Tongue (tissue), 2 donors: ENCODE results near the gene NR2F2. TPM values are rescaled to one million over a fixed set of nuclear protein-coding genes. Genes with fewer than 3 reads are reported as not detected.
A peak's percentile ranks its signal among the peaks of the same experiment; 100 is the strongest.

Experiments used
- DNase-seq: peaks from one replicate; pipeline ENCODE4 v3.0.0-alpha.2; 2015
- total RNA-seq: library from RNA; depleted of rRNA; stranded (reverse); fragments of >200 nt; gene quantifications from one replicate; pipeline ENCODE4 v1.2.3, GENCODE V29; 2014

Gene NR2F2
- total RNA-seq, 1 donor from 2014 or later, result 22.0 TPM

DNA sequence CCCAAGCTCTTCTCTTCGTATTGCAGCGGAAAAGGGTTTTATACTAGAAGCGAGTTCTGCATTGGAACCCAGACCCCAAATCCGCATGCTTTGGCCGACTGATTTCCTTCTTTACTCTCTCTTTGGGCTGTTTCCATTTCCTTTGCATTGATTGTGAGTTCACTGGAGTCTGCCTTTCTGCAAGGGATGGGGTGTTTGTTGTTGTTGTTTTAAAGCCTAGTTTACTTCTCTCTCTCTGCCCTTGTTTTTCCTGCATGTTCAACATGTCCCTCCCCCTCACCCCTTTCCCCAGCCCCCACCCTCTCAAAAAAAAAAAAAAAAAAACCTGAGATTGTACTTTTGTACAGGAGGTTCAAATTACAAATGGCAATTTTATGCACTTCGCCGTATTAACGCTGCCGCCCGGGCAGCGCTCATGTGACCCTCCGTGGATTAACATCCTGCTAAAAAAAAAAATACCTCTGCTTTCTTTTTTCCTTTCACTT, 2.2 kb downstream of the NR2F2 start:
- peak; percentile 72 for DNase-seq

DNA sequence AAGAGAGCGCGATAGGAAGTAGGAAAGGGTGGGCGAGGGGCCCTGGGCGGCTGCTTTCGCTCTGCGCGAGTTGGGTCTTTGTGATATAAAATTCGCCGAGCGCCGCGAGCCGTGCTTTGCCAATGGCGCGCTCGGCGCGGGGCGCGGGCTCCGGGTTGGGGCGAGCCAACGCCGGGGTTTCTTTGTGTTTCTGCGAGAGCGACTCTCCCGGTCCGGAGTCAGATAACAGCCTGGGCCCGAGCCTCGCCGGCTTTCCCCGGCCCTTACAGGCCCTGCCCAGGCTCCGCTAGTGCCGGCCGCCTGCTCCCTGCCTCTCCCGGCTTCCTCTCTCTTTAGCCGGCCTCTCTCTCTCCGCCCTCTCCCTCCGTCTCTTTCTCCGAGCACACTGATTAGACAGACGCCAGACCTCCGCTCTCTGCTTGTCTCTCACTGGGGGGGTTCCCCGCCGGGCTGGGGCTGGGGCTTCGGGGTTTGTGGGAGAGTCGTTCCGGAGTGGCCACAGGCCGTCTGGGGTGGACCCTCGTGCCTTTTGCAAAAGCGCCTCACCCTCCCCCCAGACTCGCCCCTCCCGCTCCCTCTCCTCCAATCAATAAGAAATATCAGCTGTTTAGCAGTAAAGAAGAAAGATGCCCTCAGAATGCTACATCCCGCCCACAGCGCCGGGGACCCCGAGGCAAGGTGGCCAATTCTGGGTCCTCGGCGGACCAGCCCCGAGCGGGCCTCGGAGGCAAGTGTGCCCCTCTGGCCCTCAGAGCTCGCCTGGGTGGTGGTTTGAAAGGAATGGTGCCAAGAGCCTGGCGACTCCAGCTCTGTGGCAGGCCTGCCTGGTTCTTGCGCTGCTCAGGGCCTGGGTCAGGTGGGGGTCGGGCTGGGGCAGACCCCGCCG, 2.9 kb downstream of the NR2F2 start:
- peak; percentile 54 for DNase-seq

DNA sequence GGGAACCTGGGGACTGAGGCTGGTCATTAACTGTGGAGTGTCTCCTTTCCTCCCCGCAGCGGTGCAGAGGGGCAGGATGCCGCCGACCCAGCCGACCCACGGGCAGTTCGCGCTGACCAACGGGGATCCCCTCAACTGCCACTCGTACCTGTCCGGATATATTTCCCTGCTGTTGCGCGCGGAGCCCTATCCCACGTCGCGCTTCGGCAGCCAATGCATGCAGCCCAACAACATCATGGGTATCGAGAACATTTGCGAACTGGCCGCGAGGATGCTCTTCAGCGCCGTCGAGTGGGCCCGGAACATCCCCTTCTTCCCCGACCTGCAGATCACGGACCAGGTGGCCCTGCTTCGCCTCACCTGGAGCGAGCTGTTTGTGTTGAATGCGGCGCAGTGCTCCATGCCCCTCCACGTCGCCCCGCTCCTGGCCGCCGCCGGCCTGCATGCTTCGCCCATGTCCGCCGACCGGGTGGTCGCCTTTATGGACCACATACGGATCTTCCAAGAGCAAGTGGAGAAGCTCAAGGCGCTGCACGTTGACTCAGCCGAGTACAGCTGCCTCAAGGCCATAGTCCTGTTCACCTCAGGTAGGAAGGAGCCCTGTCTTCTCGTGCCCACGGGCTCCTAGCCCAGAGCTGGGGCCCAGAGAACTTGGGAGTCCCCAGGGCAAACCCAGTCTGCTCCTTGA, 3.7 kb downstream of the NR2F2 start:
- DNase-seq, result no peak

DNA sequence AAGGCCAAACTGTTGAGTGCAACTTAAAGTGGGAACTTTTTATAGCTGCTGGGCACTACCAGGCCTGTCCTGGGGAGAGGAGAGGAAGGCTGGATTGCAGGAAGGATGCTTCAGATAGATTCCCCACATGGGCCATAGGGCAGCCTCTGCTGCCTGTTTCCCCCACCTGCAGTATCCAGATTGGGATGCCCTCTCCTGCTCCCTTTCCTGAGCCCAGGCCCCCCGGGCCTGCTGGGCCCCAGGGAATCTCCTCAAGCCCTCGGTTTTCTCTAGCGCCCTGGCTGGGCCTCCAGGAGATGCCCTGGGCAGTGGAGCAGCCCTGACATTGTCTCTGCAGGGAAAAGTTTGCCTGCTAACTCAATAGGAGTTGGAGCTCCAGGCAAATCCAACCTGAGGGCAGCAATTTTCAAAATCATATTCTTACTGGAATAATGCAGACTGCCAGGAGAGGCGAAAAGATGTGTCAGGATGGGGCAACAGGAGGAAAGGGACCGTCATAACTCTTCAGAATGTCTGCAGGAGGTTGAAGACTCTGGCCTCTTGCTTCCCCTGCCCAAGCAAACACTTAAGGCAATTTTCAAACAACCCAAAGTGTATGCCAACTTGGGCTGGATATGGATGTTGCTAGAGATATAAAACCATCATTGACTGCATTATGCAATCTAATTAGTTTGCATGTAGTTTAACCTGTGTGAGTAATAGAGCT, 4.4 kb downstream of the NR2F2 start:
- DNase-seq, result no peak

DNA sequence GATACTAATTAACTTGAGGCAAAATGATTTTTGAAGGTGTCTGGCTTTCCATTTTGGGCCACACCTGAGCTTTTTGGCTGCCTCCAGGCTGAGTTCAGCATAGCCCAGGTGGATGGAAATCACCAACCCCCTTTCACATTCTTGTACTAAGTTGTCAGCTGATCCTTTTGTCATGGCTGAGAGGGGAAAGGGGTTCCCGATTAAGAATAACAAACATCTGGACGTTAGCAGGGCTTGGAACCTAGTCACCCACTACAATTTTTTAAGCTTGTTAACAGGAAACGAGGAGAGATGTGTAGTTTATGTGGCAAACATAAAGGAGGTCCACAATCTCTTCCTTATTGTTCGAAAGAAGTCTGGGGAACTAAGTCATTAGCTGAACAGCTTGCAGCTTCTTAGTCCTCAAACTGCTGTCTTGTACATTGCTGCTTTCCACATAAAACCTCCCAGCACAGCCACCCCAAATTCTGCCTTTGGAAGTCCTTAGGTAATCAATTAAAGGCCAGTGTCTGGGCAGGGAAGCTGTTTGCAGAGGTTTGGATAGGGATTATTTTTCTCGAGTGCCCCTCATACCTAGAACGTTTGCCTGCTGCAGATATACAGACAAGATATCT, 5.0 kb downstream of the NR2F2 start:
- DNase-seq, result no peak

DNA sequence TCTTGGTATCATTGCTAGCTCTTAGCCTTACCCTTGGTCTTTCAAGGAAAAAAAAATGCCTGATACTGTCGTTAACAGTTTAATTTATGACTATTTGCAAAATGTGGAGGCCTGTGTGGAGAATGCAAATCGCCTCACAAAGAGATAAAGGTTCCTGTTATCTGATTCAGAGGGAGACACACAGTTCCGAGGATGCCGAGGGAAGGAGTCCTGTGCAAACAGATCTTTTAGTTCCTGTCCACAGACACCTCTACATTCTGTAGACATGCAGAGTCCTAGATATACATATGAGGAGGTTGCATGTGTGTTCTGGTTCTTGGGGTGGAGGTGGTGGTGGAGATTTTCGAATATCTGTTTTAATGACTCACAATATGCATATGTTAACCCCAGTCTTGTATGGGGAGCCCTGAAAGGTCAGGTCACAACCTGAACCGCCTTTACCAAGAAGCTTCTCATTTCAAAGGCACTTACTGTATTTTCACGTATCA, 5.7 kb downstream of the NR2F2 start:
- no peak for DNase-seq

DNA sequence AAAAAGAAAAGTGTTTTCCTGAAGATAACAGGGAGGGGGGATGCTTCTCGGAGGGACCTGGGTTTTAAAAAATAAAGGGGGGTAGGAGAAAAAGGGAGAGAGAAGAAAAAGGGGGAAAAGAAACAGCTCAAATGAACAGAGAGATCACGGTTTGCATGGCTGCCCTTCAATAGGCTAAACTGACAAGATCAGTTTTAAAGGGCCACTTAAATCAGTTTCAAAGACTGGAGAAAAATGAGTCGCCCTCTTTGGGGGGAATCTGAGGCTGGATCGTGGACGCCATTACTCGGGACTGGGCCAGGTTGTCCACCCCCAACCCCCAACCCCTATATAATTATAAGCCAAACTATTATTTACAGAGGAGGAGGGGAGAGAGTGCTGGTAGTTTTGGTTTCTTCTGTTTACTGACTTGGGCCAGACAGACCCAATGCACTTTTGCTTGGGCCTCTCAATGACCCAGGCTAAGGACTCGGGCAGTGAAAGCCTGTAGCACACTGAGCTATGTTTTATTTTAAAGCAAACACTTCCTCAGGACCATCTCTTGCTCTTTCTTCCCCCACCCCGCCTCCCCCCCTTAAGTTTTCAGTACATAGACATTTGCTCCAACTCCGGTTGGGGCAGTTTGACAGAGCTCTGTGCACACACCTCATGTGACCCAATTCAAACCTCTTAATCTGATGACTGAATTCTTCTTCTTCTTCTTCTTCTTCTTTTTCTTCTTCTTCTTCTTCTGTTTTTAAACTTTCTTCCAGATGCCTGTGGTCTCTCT, 6.3 kb downstream of the NR2F2 start:
- DNase-seq, result no peak

DNA sequence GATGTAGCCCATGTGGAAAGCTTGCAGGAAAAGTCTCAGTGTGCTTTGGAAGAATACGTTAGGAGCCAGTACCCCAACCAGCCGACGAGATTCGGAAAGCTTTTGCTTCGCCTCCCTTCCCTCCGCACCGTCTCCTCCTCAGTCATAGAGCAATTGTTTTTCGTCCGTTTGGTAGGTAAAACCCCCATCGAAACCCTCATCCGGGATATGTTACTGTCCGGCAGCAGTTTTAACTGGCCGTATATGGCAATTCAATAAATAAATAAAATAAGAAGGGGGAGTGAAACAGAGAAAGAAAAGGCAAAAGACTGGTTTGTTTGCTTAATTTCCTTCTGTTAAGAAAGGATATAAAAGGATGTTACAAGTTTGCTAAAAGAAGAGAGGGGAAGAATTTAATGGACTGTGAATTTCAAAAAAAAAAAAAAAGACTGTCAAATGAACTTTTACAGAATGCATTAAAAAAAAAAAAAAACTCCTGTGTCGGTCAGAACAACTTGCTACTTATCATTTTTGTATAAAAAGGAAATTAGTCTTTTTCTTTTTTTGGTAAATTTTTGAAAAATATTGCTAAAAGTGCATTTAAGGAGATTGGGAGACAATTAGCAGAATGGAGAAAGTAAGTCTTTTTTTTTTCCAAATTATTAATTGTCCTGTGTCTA, 7.0 kb downstream of the NR2F2 start:
- no peak for DNase-seq

DNA sequence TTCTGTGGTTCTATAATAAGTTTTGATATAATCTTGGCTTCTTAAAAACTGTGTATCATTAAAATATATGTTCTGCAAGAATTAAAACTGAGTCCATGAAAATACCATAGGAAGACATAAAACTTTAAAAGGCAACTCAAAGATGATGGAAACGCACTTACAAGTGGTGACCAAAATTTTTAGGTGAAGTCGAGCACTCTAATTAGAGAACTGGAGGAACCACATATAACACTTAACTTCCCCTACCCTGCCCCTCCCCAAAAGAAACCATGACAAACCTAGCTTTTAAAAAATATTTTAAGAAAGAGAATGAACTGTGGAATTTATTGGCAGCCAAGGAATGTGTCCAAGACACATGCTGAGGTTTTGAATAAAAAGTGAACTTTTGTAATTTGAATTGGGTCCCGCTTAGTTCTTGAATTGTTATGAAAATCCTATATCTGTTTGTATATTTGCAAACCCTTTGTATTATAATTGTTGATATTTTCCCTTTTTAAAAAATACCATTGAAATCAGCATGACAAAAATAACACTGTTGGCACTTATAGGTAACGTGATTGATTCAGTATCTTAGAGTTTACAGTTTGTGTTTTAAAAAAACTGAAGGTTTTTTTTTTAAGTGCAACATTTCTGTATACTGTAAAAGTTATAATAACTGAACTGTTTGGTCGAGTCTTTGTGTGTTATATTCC, 7.7 kb downstream of the NR2F2 start:
- no peak for DNase-seq

DNA sequence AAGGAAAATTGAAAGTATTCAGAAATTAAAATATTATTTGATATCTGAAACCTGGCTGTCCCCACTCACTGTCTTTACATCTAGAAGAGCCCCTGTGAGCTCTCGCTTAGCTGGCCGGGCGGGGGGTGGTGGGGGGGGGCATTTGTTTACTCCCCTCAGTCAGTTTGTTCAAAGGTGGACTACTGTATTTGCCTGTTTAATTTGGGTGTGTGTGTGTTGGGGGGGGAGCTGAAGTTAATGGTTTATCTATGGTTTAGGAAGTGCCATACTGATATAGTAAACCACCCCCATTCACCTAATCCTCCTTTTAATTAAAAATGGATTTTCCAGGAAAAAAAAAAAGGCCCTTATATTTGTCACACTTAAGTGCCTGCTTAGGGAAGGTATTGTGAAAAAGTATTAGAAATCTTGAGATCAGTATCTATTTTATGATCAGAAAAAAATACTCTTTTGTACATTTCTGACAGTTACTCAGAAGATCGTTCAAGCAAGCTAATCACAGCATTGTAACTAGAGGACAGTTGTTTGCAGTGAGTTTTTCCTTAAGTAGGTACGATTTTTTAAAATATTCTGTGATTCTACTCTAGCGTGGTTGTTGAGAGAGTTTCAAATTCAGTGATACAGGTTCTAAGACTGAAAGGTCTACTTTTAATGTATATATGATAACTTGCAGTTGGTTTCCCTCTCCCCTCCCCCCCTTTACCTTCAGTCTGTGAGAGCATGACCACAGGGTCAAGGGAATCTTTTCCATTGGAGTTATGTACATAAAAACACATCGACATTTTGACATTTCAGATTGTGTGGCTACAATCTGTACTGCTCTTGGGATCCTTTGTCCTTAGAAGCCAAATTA, 8.5 kb downstream of the NR2F2 start:
- no peak for DNase-seq

DNA sequence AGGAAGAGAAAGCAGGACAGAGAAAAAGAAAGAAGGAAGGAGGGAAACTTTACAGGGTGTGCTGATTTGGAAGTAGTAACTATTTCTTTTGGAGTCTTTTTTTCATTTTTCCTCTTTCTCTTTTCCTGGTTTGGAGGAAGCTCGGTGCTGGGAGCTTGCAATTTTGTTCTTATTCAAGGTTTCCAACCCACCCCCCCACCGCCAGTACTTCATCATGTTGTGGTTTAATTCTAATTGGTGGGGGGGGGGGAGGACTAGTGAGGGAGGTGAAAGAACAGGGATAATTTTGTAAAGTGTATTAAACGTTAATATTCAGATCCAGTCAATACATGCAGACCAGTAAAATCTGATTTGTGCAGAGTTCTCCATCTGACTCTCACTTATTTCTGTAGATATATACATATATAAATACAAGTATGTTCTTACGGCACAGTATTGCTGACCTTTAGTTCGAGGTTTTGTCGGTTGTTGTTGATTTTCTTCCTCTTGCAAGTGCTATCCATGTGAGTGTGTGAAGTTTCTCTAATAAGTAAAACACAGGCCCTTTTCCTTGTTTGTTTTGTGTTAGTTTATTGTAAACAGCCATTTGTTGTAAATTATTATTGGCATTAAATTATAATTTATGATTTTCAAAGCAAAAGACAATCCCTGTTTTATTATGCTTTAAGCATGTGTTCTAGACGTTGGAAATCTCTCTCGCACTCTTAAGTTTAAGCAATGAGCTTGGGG, 9.3 kb downstream of the NR2F2 start:
- DNase-seq, result no peak

DNA sequence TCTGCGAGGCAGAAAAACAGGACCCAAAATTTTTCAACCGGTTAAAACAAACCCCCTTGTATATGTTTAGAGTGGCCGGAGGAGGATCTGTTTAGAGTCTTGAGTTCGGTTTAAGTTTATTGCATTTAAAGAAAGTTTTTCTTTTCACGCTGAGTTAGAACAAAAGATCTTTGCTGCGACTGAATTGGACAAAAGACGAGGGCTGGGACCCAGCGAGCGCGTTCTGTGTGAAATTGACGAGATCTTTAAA, 9.8 kb downstream of the NR2F2 start:
- no peak for DNase-seq

DNA sequence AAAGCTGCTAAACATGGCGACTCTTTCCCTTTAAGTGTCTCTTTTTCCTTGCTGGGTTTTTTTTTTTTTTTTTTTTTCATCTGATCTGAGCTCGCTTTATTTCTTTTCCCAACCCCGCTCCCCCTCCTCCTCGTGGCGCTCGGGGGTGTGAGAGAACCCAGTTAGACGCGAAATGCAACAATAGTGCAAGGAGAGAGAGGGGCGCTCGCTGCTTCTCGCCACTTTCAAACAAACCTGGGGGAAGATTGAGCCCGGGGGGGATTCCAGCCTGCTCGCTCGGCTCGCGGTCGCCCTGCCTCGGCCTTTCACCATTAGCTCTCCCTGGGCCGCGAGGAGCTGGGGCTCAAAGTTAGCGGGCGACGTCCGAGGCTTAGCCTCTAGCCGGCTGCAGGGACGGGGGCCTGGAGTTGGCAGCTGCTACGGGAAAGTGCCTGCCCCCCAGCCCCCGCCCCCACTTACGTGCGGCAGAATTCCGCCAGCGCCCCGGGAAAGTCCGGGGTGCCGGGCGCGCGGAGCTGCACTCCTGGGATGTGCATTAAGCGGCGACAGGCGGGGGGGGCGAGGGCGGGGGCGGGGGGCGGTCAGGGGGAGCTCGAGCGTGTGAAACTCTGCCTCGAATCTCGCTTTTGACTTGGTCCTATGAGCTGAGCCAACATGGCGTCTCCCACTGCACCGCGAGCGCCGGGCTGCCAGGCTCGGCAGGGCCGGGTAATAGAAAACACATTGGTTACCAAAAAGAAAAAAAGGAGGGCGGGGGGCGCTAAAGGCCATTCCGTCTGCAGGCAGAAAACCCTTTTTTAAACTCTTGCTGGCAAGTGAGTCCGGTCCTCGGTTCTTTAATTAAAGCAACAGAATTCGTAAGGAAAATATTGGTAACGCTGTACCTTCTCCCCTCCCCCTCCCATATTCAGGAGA, 10.4 kb downstream of the NR2F2 start:
- DNase-seq, result peak; percentile 92

DNA sequence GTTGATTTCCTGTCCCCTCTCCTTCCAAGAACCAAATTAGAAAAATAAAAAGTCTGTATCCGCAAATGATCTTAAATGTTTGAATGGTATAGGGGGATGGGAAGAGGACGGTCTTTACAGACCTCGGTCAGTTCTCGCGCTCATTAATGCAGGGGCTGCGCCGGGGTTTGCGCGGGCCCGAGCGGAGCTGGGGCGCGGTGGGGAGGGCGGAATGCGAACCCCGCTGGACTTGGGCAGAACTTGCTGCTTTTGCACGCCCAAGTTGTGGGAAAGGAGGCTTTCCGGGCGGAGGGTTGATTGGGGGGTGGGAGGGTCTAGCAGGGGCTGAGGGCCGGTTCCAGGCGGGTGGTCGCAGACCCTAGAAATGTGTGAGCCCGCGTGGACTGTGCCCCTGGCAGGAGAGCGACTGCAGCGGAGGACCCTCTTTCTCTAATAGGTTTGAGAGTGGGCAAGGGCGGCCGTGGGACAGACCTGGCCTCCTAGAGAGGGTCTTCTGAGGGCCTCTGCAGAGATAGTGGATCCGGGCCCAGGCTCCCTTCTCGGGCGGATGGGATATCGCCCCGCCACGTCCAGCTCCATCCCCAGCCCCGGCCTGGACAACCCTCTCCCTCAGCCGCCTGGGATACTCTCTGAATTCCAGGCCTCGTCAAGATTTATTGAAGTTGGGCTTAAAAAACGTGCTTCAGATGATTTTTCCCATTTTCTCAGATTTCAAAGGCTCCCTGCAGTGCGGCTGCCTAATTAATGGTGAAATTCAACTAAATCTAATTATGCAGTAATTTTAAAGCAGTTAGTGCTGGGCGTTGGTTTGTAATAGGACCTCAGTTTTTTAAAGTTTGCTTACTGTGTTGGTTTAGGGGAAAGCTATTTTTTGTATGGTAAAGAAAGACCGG, 11.3 kb downstream of the NR2F2 start:
- no peak for DNase-seq

DNA sequence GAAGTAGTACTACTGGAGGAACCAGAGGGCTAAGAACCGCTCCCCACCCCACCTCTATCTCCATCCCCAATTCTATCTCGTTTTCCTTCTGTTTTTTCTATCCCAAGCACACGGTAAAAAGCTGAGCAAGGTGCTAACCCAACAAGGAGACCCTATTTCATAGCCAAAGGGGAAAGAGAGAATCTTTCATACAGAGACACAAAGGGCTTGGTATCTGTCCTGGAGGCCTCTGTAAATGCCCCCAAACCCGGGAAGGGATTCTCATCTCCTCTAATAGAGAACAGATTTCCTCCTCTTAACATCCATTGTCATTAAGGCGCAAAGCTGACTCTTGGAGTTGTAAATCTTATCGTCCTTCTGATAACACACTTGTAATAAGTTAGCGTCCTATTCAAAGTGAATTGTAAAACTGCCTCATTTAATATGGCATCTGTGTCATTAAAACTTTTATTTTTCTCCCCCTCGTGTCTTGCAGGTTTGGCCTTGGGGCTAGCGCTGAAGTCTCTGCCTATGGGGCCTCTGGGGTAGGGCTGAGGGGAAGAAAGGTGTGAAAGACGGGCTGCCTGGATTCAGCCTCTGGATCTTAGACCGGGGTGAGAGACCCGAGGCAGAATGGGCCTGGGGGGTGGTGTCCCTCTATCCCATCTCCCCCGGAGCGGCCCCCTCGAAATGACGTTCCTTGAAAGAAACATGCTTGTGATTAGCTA, 12.1 kb downstream of the NR2F2 start:
- DNase-seq, result no peak
